ENCODE data around the gene BCKDHB.

- TF ChIP-seq, protein P1, sequence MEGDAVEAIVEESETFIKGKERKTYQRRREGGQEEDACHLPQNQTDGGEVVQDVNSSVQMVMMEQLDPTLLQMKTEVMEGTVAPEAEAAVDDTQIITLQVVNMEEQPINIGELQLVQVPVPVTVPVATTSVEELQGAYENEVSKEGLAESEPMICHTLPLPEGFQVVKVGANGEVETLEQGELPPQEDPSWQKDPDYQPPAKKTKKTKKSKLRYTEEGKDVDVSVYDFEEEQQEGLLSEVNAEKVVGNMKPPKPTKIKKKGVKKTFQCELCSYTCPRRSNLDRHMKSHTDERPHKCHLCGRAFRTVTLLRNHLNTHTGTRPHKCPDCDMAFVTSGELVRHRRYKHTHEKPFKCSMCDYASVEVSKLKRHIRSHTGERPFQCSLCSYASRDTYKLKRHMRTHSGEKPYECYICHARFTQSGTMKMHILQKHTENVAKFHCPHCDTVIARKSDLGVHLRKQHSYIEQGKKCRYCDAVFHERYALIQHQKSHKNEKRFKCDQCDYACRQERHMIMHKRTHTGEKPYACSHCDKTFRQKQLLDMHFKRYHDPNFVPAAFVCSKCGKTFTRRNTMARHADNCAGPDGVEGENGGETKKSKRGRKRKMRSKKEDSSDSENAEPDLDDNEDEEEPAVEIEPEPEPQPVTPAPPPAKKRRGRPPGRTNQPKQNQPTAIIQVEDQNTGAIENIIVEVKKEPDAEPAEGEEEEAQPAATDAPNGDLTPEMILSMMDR (IDR thresholded peaks at IDR 0.05) = no peak
- TF ChIP-seq POLR2AphosphoS5 (IDR thresholded peaks at IDR 0.05; ENCODE audit: low read depth, low read length) = no peak
- TF ChIP-seq SIN3A (IDR thresholded peaks at IDR 0.05; ENCODE audit: borderline replicate concordance, insufficient read depth, low read depth, low read length) = no peak
These were observed 104.1 kb downstream of the BCKDHB start for GRCh38 chr6:80210618-80211017.
